Fibroblast of pulmonary artery (primary cell): ENCODE results near the gene SLN.

Experiments used
- DNase-seq: peaks from one replicate; pipeline ENCODE4 v3.0.0-alpha.2; 2010; ENCODE audit warnings: low read depth
- H3K4me3 ChIP-seq: replicated peaks from 2 replicates; pipeline ENCODE4 v1.5.1; 2011; ENCODE audit warnings: low read depth, mild to moderate bottlenecking, control low read depth, low read length, moderate library complexity
- CTCF ChIP-seq: IDR thresholded peaks from 2 replicates; pipeline ENCODE4 v1.5.1; 2011; ENCODE audit warnings: mild to moderate bottlenecking, control low read depth, low read length, inconsistent platforms; ENCODE audit errors: missing control alignments

SLN gene

GRCh38 chr11:107719557-107720302, 7.9 kb upstream of the SLN start:
- no peak for DNase-seq
- TF ChIP-seq CTCF = no peak
- no peak overlapping the region for H3K4me3 ChIP-seq

- no peak for DNase-seq
- TF ChIP-seq CTCF = no peak
- no peak overlapping the region for H3K4me3 ChIP-seq
Observed at GRCh38 chr11:107719073-107719472, 7.2 kb upstream of the SLN start.

- DNase-seq = no peak
Observed at GRCh38 chr11:107716884-107717532, 5.2 kb upstream of the SLN start.

GRCh38 chr11:107713009-107713408, 1.2 kb upstream of the SLN start:
- DNase-seq = no peak
- H3K4me3 ChIP-seq = no peak overlapping the region
- TF ChIP-seq CTCF = no peak

More at GRCh38 chr11:107716884-107717532, 5.2 kb upstream of the SLN start:
- TF ChIP-seq CTCF = no peak
- no peak overlapping the region for H3K4me3 ChIP-seq

- TF ChIP-seq CTCF = no peak
- no peak overlapping the region for H3K4me3 ChIP-seq
- no peak for DNase-seq
Observed at GRCh38 chr11:107710301-107710700, 1.6 kb downstream of the SLN start.

- no peak for TF ChIP-seq CTCF
- no peak for DNase-seq
Observed at GRCh38 chr11:107708792-107709191, 3.1 kb downstream of the SLN start.

GRCh38 chr11:107707807-107708206, 4.0 kb downstream of the SLN start:
- no peak overlapping the region for H3K4me3 ChIP-seq
- DNase-seq = no peak
- no peak for TF ChIP-seq CTCF

More at GRCh38 chr11:107708792-107709191, 3.1 kb downstream of the SLN start:
- H3K4me3 ChIP-seq = no peak overlapping the region
